WTC11 (cell line): ENCODE measurements around the gene DPYSL4. TPM values are rescaled to one million over a fixed set of nuclear protein-coding genes. Genes with fewer than 3 reads are reported as not detected.

Source experiments
- ATAC-seq: fragments of 200-7000 bp; cut with Tn5 transposase; 2 replicates; pipeline ENCODE4 v1.10.0; 2021; ENCODE audit warnings: mild to moderate bottlenecking, moderate library complexity
- CTCF ChIA-PET: fragments of 300-600 bp; sonication (Branson Sonifier 250); formaldehyde crosslinking; loops from one replicate; lab custom pipeline; 2021; ENCODE audit warnings: antibody characterized with exemption; lab: Charles Lee
- POLR2A ChIA-PET: fragments of 350-600 bp; sonication (Branson Sonifier 250); formaldehyde crosslinking; loops from one replicate; lab custom pipeline; 2021; ENCODE audit warnings: antibody characterized with exemption; lab: Charles Lee
- DNase-seq: peaks from one replicate; pipeline ENCODE4 v3.0.0; 2021; ENCODE audit warnings: low spot score
- H3K27ac Mint-ChIP-seq: 2 replicates; pipeline ENCODE4 v1.8.0; 2021; ENCODE audit warnings: mixed read lengths
- H3K27me3 Mint-ChIP-seq: 2 replicates; pipeline ENCODE4 v1.8.0; 2021; ENCODE audit warnings: low read depth, mild to moderate bottlenecking, moderate library complexity, mixed read lengths
- H3K36me3 Mint-ChIP-seq: 2 replicates; pipeline ENCODE4 v1.8.0; 2021; ENCODE audit warnings: mixed read lengths
- H3K4me1 Mint-ChIP-seq: 2 replicates; pipeline ENCODE4 v1.8.0; 2022; ENCODE audit warnings: mixed read lengths
- H3K4me3 Mint-ChIP-seq: 2 replicates; pipeline ENCODE4 v1.8.0; 2021; ENCODE audit warnings: mild to moderate bottlenecking, moderate library complexity, mixed read lengths
- H3K9me3 Mint-ChIP-seq: 2 replicates; pipeline ENCODE4 v1.8.0; 2021; ENCODE audit warnings: mixed read lengths
- CTCF ChIP-seq: fragments of 200-600 bp; IDR thresholded peaks from 2 replicates; pipeline ENCODE4 v1.8.0; 2022; ENCODE audit warnings: antibody characterized with exemption
- ELF4 ChIP-seq: sonication (generic); formaldehyde crosslinking; IDR thresholded peaks from 2 replicates; pipeline ENCODE4 v1.8.1; 2022; ENCODE audit warnings: low read depth, mild to moderate bottlenecking, moderate library complexity, missing genetic modification reagents
- FOXJ3 ChIP-seq: sonication (generic); formaldehyde crosslinking; IDR thresholded peaks from 2 replicates; pipeline ENCODE4 v1.9.0; 2021; ENCODE audit warnings: missing genetic modification reagents, mild to moderate bottlenecking, borderline replicate concordance
- FOXP4 ChIP-seq: sonication (generic); formaldehyde crosslinking; IDR thresholded peaks from 2 replicates; pipeline ENCODE4 v1.8.0; 2022; ENCODE audit warnings: mild to moderate bottlenecking, missing genetic modification reagents
- NFATC4 ChIP-seq: fragments of 250-450 bp; sonication (Bioruptor Pico); IDR thresholded peaks from 2 replicates; pipeline ENCODE4 v1.9.0; 2021; ENCODE audit warnings: mild to moderate bottlenecking
- NFE2L1 ChIP-seq: sonication (generic); formaldehyde crosslinking; IDR thresholded peaks from 2 replicates; pipeline ENCODE4 v1.8.1; 2023; ENCODE audit warnings: missing genetic modification reagents
- PRRX2 ChIP-seq: fragments of 250-450 bp; sonication (Bioruptor Pico); IDR thresholded peaks from 2 replicates; pipeline ENCODE4 v1.8.0; 2021; ENCODE audit warnings: mild to moderate bottlenecking
- RORB ChIP-seq: fragments of 250-450 bp; sonication (Bioruptor Pico); IDR thresholded peaks from 2 replicates; pipeline ENCODE4 v1.9.0; 2021; ENCODE audit warnings: mild to moderate bottlenecking
- TCF7 ChIP-seq: sonication (generic); formaldehyde crosslinking; IDR thresholded peaks from 2 replicates; pipeline ENCODE4 v1.8.0; 2022; ENCODE audit warnings: mild to moderate bottlenecking, low read depth, missing genetic modification reagents, moderate library complexity
- TP53 ChIP-seq: sonication (generic); formaldehyde crosslinking; IDR thresholded peaks from 2 replicates; pipeline ENCODE4 v1.8.1; 2023; ENCODE audit warnings: mild to moderate bottlenecking, missing genetic modification reagents
- ZMAT4 ChIP-seq: fragments of 250-450 bp; sonication (Bioruptor Pico); IDR thresholded peaks from 2 replicates; pipeline ENCODE4 v1.9.0; 2021; ENCODE audit warnings: mild to moderate bottlenecking
- ZNF138 ChIP-seq: sonication (generic); formaldehyde crosslinking; conservative IDR thresholded peaks from 2 replicates; pipeline ENCODE4 v1.8.1; 2022; ENCODE audit warnings: mild to moderate bottlenecking, moderate library complexity, missing genetic modification reagents
- ZNF423 ChIP-seq: fragments of 250-450 bp; sonication (Bioruptor Pico); IDR thresholded peaks from 2 replicates; pipeline ENCODE4 v2.1.2; 2022; ENCODE audit warnings: mild to moderate bottlenecking, moderate library complexity
- total RNA-seq: library from RNA; stranded (reverse); gene quantifications from 3 replicates; pipeline ENCODE4 v1.2.3, GENCODE V29; 2021
- TF ChIP-seq, protein P1 (sequence below): sonication (generic); formaldehyde crosslinking; IDR thresholded peaks from 2 replicates; pipeline ENCODE4 v1.8.0; 2023; ENCODE audit warnings: missing genetic modification reagents, mild to moderate bottlenecking, borderline replicate concordance
- TF ChIP-seq, protein P2 (sequence below): fragments of 250-450 bp; sonication (Bioruptor Pico); IDR thresholded peaks from 2 replicates; pipeline ENCODE4 v1.9.0; 2021; ENCODE audit warnings: moderate library complexity, mild to moderate bottlenecking, inconsistent platforms, borderline replicate concordance
- TF ChIP-seq, protein P3 (sequence below): sonication (generic); formaldehyde crosslinking; IDR thresholded peaks from 2 replicates; pipeline ENCODE4 v1.8.0; 2022; ENCODE audit warnings: mild to moderate bottlenecking, missing genetic modification reagents
- TF ChIP-seq, protein P4 (sequence below): fragments of 250-450 bp; sonication (Bioruptor Pico); conservative IDR thresholded peaks from 2 replicates; pipeline ENCODE4 v1.9.0; 2021; ENCODE audit warnings: mild to moderate bottlenecking

DPYSL4 gene
- total RNA-seq, 1 experiment from 2014 or later, result 17.0 TPM

DNA sequence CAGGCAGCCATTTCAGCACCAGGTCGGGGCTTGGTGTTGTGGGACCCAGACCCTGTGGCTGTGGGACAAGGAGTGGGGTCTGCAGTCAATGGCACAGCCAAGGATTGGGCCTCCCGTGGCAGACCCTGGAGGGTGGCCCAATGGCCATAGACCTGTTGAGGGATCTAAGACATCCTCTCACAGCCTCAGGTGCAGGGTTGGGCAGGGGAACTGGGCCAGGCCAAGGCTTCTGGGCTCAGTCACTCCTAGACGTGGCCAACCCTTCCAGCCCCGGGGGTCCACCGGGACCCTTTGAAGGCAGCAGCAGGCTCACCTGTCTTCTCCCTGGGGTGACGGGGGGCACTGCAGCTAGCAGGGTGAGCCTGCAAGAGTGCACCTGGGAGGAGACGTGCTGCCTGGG is 45.7 kb upstream of the DPYSL4 start (continued):
- TF ChIP-seq, protein P1, sequence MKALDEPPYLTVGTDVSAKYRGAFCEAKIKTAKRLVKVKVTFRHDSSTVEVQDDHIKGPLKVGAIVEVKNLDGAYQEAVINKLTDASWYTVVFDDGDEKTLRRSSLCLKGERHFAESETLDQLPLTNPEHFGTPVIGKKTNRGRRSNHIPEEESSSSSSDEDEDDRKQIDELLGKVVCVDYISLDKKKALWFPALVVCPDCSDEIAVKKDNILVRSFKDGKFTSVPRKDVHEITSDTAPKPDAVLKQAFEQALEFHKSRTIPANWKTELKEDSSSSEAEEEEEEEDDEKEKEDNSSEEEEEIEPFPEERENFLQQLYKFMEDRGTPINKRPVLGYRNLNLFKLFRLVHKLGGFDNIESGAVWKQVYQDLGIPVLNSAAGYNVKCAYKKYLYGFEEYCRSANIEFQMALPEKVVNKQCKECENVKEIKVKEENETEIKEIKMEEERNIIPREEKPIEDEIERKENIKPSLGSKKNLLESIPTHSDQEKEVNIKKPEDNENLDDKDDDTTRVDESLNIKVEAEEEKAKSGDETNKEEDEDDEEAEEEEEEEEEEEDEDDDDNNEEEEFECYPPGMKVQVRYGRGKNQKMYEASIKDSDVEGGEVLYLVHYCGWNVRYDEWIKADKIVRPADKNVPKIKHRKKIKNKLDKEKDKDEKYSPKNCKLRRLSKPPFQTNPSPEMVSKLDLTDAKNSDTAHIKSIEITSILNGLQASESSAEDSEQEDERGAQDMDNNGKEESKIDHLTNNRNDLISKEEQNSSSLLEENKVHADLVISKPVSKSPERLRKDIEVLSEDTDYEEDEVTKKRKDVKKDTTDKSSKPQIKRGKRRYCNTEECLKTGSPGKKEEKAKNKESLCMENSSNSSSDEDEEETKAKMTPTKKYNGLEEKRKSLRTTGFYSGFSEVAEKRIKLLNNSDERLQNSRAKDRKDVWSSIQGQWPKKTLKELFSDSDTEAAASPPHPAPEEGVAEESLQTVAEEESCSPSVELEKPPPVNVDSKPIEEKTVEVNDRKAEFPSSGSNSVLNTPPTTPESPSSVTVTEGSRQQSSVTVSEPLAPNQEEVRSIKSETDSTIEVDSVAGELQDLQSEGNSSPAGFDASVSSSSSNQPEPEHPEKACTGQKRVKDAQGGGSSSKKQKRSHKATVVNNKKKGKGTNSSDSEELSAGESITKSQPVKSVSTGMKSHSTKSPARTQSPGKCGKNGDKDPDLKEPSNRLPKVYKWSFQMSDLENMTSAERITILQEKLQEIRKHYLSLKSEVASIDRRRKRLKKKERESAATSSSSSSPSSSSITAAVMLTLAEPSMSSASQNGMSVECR, result no peak
- TF ChIP-seq RORB (no peak), TCF7 (CRISPR knock-in tag) (no peak), FOXJ3 (CRISPR knock-in tag) (no peak), PRRX2 (CRISPR knock-in tag) (no peak)
- TF ChIP-seq, protein P2, sequence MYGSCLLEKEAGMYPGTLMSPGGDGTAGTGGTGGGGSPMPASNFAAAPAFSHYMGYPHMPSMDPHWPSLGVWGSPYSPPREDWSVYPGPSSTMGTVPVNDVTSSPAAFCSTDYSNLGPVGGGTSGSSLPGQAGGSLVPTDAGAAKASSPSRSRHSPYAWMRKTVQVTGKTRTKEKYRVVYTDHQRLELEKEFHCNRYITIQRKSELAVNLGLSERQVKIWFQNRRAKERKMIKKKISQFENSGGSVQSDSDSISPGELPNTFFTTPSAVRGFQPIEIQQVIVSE, result no peak

DNA sequence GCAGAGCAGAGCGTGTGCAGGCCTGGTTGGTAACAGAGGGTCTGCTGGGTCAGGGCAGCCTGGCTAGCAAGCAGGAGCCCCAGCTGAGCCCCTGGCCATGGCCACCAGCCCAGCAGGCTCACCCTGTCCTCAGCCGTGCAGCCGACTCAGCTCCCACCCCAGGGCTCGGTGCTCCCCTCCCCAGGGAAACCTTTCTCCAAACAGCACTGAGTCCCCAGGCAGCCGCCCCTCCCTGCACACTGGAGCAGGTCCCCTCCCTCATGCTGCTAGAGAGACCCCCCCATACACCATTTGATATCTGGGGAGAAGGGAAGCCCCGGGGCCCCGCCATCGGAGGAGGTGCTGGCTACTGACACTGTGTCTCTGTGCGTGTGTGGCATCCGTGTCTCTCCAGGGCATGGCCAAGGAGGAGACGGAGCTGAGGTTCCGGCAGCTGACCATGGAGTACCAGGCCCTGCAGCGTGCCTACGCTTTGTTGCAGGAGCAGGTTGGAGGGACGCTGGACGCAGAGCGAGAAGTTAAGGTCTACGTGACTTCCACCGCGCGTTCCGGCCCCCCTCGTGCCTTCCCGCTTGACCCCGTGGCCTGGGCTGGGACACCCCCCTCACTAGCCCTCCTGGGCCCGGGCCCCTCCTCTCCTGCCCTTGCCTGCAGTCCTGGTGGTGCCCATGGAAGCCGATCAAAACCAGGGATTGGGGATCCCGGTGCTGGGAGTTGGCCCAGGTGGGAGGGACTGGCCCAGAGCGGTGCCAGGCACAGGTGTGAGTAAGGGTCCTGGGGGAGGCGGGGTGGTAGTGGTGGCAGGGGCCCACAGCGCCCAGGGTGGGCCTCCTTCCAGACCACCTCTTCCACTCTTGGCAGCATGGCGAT is 45.0 kb upstream of the DPYSL4 start:
- no peak overlapping the region for H3K27ac Mint-ChIP-seq
- CTCF ChIA-PET, result interaction anchor here (0.6 to 2.8 kb wide), 29 partner anchors 10 to 393 kb away, joined by 3 to 20 read pairs (median 4); partner anchors contain the start of gene PPP2R2D
- no peaks in the 10 kb centered on the region for H3K36me3 Mint-ChIP-seq
- H3K9me3 Mint-ChIP-seq, result no peaks in the 10 kb centered on the region
- no peak overlapping the region for H3K4me3 Mint-ChIP-seq
- ATAC-seq, result no peak
- peak; percentile 10 for DNase-seq
- POLR2A ChIA-PET, result no interaction called here
- no peaks in the 10 kb centered on the region for H3K27me3 Mint-ChIP-seq
- H3K4me1 Mint-ChIP-seq, result peaks cover 6% of the 10 kb centered on the region
- no peak for TF ChIP-seq ZMAT4 (CRISPR knock-in tag)
- no peak for TF ChIP-seq NFE2L1 (CRISPR knock-in tag)
- no peak for TF ChIP-seq NFATC4
- no peak for TF ChIP-seq RORB
- no peak for TF ChIP-seq TP53 (CRISPR knock-in tag)

- ChIA-PET POLR2A (interaction anchor here (0.9 kb wide), 1 partner anchor 33 kb away, joined by 3 read pairs; no protein-coding TSS in a partner anchor), CTCF (interaction anchor here (0.6 to 2.8 kb wide), 39 partner anchors 9 to 394 kb away, joined by 3 to 20 read pairs (median 4); partner anchors contain the start of genes JAKMIP3 and PPP2R2D)
- no peaks in the 10 kb centered on the region for H3K27me3 Mint-ChIP-seq
- no peaks in the 10 kb centered on the region for H3K36me3 Mint-ChIP-seq
- H3K4me1 Mint-ChIP-seq, result peaks cover 7% of the 10 kb centered on the region
- TF ChIP-seq, protein P3, sequence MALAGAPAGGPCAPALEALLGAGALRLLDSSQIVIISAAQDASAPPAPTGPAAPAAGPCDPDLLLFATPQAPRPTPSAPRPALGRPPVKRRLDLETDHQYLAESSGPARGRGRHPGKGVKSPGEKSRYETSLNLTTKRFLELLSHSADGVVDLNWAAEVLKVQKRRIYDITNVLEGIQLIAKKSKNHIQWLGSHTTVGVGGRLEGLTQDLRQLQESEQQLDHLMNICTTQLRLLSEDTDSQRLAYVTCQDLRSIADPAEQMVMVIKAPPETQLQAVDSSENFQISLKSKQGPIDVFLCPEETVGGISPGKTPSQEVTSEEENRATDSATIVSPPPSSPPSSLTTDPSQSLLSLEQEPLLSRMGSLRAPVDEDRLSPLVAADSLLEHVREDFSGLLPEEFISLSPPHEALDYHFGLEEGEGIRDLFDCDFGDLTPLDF (CRISPR knock-in tag), result no peak
- TF ChIP-seq ELF4 (CRISPR knock-in tag), result no peak
- no peak for TF ChIP-seq ZNF138 (CRISPR knock-in tag)
- no peak for TF ChIP-seq ZNF423
- TF ChIP-seq, protein P4, sequence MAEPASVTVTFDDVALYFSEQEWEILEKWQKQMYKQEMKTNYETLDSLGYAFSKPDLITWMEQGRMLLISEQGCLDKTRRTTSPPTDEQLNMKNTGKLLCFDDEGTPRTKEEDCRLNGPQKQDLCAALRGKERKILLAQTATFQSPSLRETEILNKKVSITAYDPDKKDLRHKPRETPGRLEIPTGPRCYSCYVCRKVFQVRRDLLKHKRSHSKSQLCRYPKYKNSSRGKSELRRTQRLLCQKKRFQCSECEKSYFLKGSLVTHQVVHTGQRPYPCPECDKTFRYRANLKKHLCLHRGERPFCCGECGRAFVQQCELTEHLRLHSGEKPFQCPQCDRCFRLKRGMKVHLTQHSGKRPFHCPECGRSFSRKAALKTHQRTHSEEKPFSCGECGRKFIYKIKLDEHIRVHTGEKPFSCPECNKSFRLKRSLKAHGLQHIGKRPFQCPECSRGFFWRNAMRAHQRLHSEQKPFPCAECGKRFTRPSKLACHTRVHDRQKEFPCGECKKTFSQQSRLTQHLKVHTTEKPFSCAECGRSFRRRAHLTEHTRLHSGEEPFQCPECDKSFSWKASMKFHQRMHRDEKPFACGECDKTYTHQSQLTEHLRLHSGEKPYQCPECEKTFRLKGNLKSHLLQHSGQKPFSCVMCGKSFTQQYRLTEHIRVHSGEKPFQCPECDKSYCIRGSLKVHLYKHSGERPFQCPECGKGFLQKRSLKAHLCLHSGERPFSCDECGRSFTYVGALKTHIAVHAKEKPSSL (CRISPR knock-in tag), result no peak
- peak; percentile 94 for TF ChIP-seq CTCF
- TF ChIP-seq FOXP4 (CRISPR knock-in tag), result 0 out of 2 replicates have a peak, but pooled peaks have one; percentile 40
- H3K9me3 Mint-ChIP-seq, result no peaks in the 10 kb centered on the region
- H3K4me3 Mint-ChIP-seq, result no peak overlapping the region
- DNase-seq, result peak; percentile 75
- no peak overlapping the region for H3K27ac Mint-ChIP-seq
- ATAC-seq, result peak; percentile 80
These were observed 44.2 kb upstream of the DPYSL4 start for GRCh38 chr10:132142396-132143161.
